ENCODE data around the gene LYPLAL1. TPM values are rescaled to one million over a fixed set of nuclear protein-coding genes. Genes with fewer than 3 reads are reported as not detected.

The LYPLAL1 gene
- total and polyA plus RNA-seq, 2 of the 13 experiments (the other 11 are each of a cell fraction or from before 2014, with no cell fraction given), result 17.0 to 31.6 TPM

- DNase-seq (ENCODE audit: low spot score) (no peak), ATAC-seq (no peak), FAIRE-seq (no peak)
- Histone ChIP-seq H3K4me1 (ENCODE audit: insufficient read depth, low read length) (no peaks in the 10 kb centered on the region), H4K20me1 (ENCODE audit: insufficient read depth, low read length) (no peaks in the 10 kb centered on the region), H3K9me3 (ENCODE audit: low read length) (no peaks in the 10 kb centered on the region), H3K27ac (ENCODE audit: extremely low read length, insufficient read depth, low read length) (no peak overlapping the region), H2AFZ (ENCODE audit: low read length) (no peak overlapping the region), H3K4me2 (ENCODE audit: low read depth, low read length) (no peak overlapping the region), H3K4me3 (replicated peaks in 1 of 3; ENCODE audit: insufficient read depth in 1 of 3, low read depth in 2 of 3, low read length in 3 of 3) (no peak overlapping the region), H3K27me3 (ENCODE audit: control insufficient read depth in 1 of 2, insufficient read depth in 2 of 2, low read length in 2 of 2) (no peaks in the 10 kb centered on the region), H3K36me3 (replicated peaks in 1 of 2; ENCODE audit: control insufficient read depth in 1 of 2, insufficient read depth in 2 of 2, low read length in 2 of 2) (no peaks in the 10 kb centered on the region), H3K79me2 (ENCODE audit: insufficient read depth, low read length) (no peaks in the 10 kb centered on the region), H3K9ac (ENCODE audit: insufficient read depth, low read depth, low read length) (no peak overlapping the region)
- BruUV-seq (replicated peaks), result no TSS peak
- TF ChIP-seq IRF1 (CRISPR knock-in tag; IDR thresholded peaks at IDR 0.05; ENCODE audit: low read depth), result no peak
- no peak for TF ChIP-seq GRHL1 (CRISPR knock-in tag; conservative IDR thresholded peaks at IDR 0.05)
- TF ChIP-seq TCF12 (IDR thresholded peaks at IDR 0.05), result no peak
- no peak for TF ChIP-seq TCF12 (CRISPR knock-in tag; IDR thresholded peaks at IDR 0.05)
- TF ChIP-seq KDM1A (CRISPR knock-in tag; IDR thresholded peaks at IDR 0.05), result no peak
- TF ChIP-seq USF2 (IDR thresholded peaks at IDR 0.05; ENCODE audit: low read depth, low read length), result no peak
- peak; percentile 30; the same call in 1 of the 2 replicates for TF ChIP-seq USF2 (CRISPR knock-in tag; IDR thresholded peaks at IDR 0.05; ENCODE audit: borderline replicate concordance)
- TF ChIP-seq ZNF441 (CRISPR knock-in tag; IDR thresholded peaks at IDR 0.05; ENCODE audit: borderline replicate concordance), result no peak
- POLR2A ChIA-PET, result no interaction called here
- intact Hi-C loops (cut with micrococcal nuclease; ENCODE audit: unreplicated experiment) (no loop called here), in situ Hi-C loops (cut with HindIII; ENCODE audit: extremely low pct_ligation_motif_present, low pct_unique_long_range_greater_than_20kb) (no loop called here)
- WGBS (ENCODE audit: low lambda C conversion rate), result 94% methylated on average over 5 of the region's 5 CpGs
- CTCF ChIA-PET (ENCODE audit: low intra/inter-chr PET ratio, low total read pairs), result no interaction called here
Measured at GRCh38 chr1:219228058-219228419, 54.4 kb downstream of the LYPLAL1 start.
